GM12878 (cell line): ENCODE measurements around the gene FEV. TPM values are rescaled to one million over a fixed set of nuclear protein-coding genes. Genes with fewer than 3 reads are reported as not detected.

ENCODE experiments used
- ATAC-seq: fragments of 200-7000 bp; cut with Tn5 transposase; 3 replicates; pipeline ENCODE4 v1.9.1; 2020; ENCODE audit warnings: mild to moderate bottlenecking, moderate library complexity
- BruUV-seq: library from RNA; stranded (reverse); fragments of 400-500 nt; replicated peaks from 2 replicates; lab custom pipeline; 2021; lab: Mats Ljungman, UMichigan
- CTCF ChIA-PET: fragments of 300-600 bp; sonication (Branson Sonifier 250); formaldehyde crosslinking; extraction: SDS; loops from one replicate; lab custom pipeline; 2021; ENCODE audit warnings: inconsistent platforms; lab: Yijun Ruan, JAX
- POLR2A ChIA-PET: fragments of 350-600 bp; formaldehyde crosslinking; extraction: SDS; loops from one replicate; lab custom pipeline; 2021; ENCODE audit warnings: inconsistent platforms; lab: Charles Lee
- RAD21 ChIA-PET: fragments of 300-600 bp; sonication (Branson Sonifier 250); formaldehyde crosslinking; loops from one replicate; lab custom pipeline; 2023; ENCODE audit warnings: antibody characterized with exemption; ENCODE audit not compliant: unreplicated experiment; lab: Charles Lee
- SMC1A ChIA-PET: fragments of 300-600 bp; sonication (Branson Sonifier 250); formaldehyde crosslinking; loops from one replicate; lab custom pipeline; 2023; ENCODE audit not compliant: unreplicated experiment, uncharacterized antibody; lab: Charles Lee
- DNase-seq: peaks from one replicate; pipeline ENCODE4 v3.0.0-alpha.2; 2011; ENCODE audit warnings: low read depth, low spot score
- FAIRE-seq: peaks from 3 replicates; lab custom pipeline; 2011; peaks lifted over from hg19 to GRCh38; lab: Jason Lieb, UNC
- H2AFZ ChIP-seq: 2 replicates; pipeline ENCODE4 v1.6.0; 2011; ENCODE audit warnings: low read depth, low read length, control low read depth; ENCODE audit not compliant: control insufficient read depth
- H3K27ac ChIP-seq: 2 replicates; pipeline ENCODE4 v1.5.1; 2011; ENCODE audit warnings: control low read depth; ENCODE audit not compliant: control insufficient read depth, insufficient read depth
- H3K27me3 ChIP-seq, 2 experiments: replicated peaks in 1 of 2; 2 replicates each; pipeline versions ENCODE4 v1.6.0 to v1.6.1; 2011; ENCODE audit warnings: low read length in 1 of 2; ENCODE audit not compliant: control insufficient read depth in 2 of 2, insufficient read depth in 2 of 2
- H3K36me3 ChIP-seq, 2 experiments: 2 replicates each; pipeline ENCODE4 v1.5.1; 2011; ENCODE audit warnings: low read length in 1 of 2; ENCODE audit not compliant: control insufficient read depth in 2 of 2, insufficient read depth in 2 of 2
- H3K4me1 ChIP-seq: 2 replicates; pipeline ENCODE4 v1.6.1; 2011; ENCODE audit warnings: mild to moderate bottlenecking, low read length, moderate library complexity, mixed read lengths; ENCODE audit not compliant: control insufficient read depth, insufficient read depth
- H3K4me2 ChIP-seq: 2 replicates; pipeline ENCODE4 v1.6.0; 2011; ENCODE audit warnings: control low read depth; ENCODE audit not compliant: control insufficient read depth, insufficient read depth
- H3K4me3 ChIP-seq: fragments of 200-600 bp; sonication (generic); 2 replicates; pipeline ENCODE4 v1.5.1; 2016
- H3K79me2 ChIP-seq: 2 replicates; pipeline ENCODE4 v1.6.0; 2011; ENCODE audit warnings: low read length; ENCODE audit not compliant: control insufficient read depth, insufficient read depth
- H3K9ac ChIP-seq: 2 replicates; pipeline ENCODE4 v1.8.0; 2011; ENCODE audit warnings: low read length, control low read depth, mixed read lengths; ENCODE audit not compliant: control insufficient read depth, insufficient read depth
- H3K9me3 ChIP-seq: replicated peaks from 3 replicates; pipeline ENCODE4 v1.5.1; 2011; ENCODE audit warnings: mild to moderate bottlenecking, low read length; ENCODE audit not compliant: control insufficient read depth, insufficient read depth
- H4K20me1 ChIP-seq: 2 replicates; pipeline ENCODE4 v1.6.0; 2011; ENCODE audit not compliant: control insufficient read depth, insufficient read depth
- CREM ChIP-seq: IDR thresholded peaks from 2 replicates; pipeline ENCODE4 v1.6.1; 2014; ENCODE audit warnings: antibody characterized with exemption, low read depth
- E2F4 ChIP-seq: IDR thresholded peaks from 2 replicates; pipeline ENCODE4 v1.6.1; 2012; ENCODE audit warnings: low read depth, low read length, improper control_type of control experiment
- EGR1 ChIP-seq, 2 experiments: IDR thresholded peaks; 1 replicate in 1 of 2; 2 replicates in 1 of 2; pipeline ENCODE4 v1.6.1; 2011 to 2012; ENCODE audit warnings: low read depth in 2 of 2, low read length in 2 of 2, borderline replicate concordance in 1 of 2, mild to moderate bottlenecking in 1 of 2, moderate library complexity in 1 of 2
- GABPA ChIP-seq: IDR thresholded peaks from 2 replicates; pipeline ENCODE4 v1.6.1; 2014; ENCODE audit warnings: antibody characterized with exemption, low read depth, mild to moderate bottlenecking, inconsistent platforms
- NR2C1 ChIP-seq: fragments of 450-650 bp; IDR thresholded peaks from 2 replicates; pipeline ENCODE4 v1.6.1; 2017; ENCODE audit warnings: antibody characterized with exemption, mild to moderate bottlenecking, moderate library complexity
- PAX8 ChIP-seq: fragments of 450-650 bp; IDR thresholded peaks from 2 replicates; pipeline ENCODE4 v1.6.1; 2017; ENCODE audit warnings: mild to moderate bottlenecking, moderate library complexity
- PBX3 ChIP-seq: IDR thresholded peaks from 2 replicates; pipeline ENCODE4 v1.6.1; 2011; ENCODE audit warnings: mild to moderate bottlenecking, low read depth, low read length, moderate library complexity; ENCODE audit not compliant: insufficient replicate concordance
- SUZ12 ChIP-seq: fragments of 200-600 bp; sonication (generic); IDR thresholded peaks from one replicate; pipeline ENCODE4 v1.6.1; 2018; ENCODE audit warnings: antibody characterized with exemption, mild to moderate bottlenecking; ENCODE audit not compliant: unreplicated experiment
- WGBS: methylation state at CpG from one replicate; pipeline ENCODE4 v1.1.6; 2016; ENCODE audit warnings: low lambda C conversion rate; ENCODE audit not compliant: insufficient replicate concordance, insufficient coverage; ENCODE audit errors: missing lambda C conversion rate; 5-methylcytosine and 5-hydroxymethylcytosine counted together
- in situ Hi-C: fragments of 300-500 bp; cut with MboI; formaldehyde crosslinking; loops from 9 replicates; pipeline ENCODE4 v1.14.3; 2018; ENCODE audit warnings: mixed read lengths
- intact Hi-C: fragments of 100-400 bp; cut with micrococcal nuclease; formaldehyde crosslinking; loops from one replicate; pipeline ENCODE4 v1.14.2; 2022; ENCODE audit not compliant: unreplicated experiment
- polyA plus RNA-seq, 11 experiments: library from polyadenylated mRNA; depleted of rRNA in 4 of 11; unstranded in 6 of 11; stranded (reverse) in 5 of 11; fragments of >200 nt; fragmentation: Nextera tagmentation in 4 of 11; fragmentation: Illumina TruSeq in 1 of 11; extraction: Ambion mirVana in 4 of 11; extraction: Trizol in 1 of 11; gene quantifications; 1 replicate in 1 of 11; 2 replicates in 10 of 11; pipeline versions ENCODE4 v1.2.1 to v1.2.3, GENCODE V29; 2011 to 2016; ENCODE audit warnings: inconsistent platforms in 2 of 11, missing spikeins in 2 of 11, low read depth in 1 of 11
- total RNA-seq, 4 experiments: library from RNA; depleted of rRNA in 3 of 4; stranded (reverse); fragments of >200 nt in 3 of 4; fragmentation: Illumina TruSeq in 1 of 4; extraction: Trizol in 1 of 4; gene quantifications; 2 replicates each; pipeline versions ENCODE4 v1.2.1 to v1.2.3, GENCODE V29; 2013 to 2021

Gene FEV
- total and polyA plus RNA-seq, 10 of the 15 experiments (the other 5 are each of a cell fraction or from before 2014, with no cell fraction given): not detected

GRCh38 chr2:219001577-219002394 is 16.8 kb upstream of the FEV start:
- in situ Hi-C loops: no loop called here
- WGBS: 8% methylated on average over 52 of the region's 70 CpGs
- Histone ChIP-seq H3K4me1 (no peaks in the 10 kb centered on the region), H3K9ac (no peak overlapping the region), H3K27me3 (peaks cover 9 to 19% of the 10 kb centered on the region in 2 experiments), H3K27ac (no peak overlapping the region), H3K79me2 (no peaks in the 10 kb centered on the region), H2AFZ (no peak overlapping the region), H3K9me3 (no peaks in the 10 kb centered on the region), H3K36me3 (no peaks in the 10 kb centered on the region), H4K20me1 (no peaks in the 10 kb centered on the region), H3K4me2 (peak overlapping the region; percentile 33; the same call in 1 of the 2 replicates), H3K4me3 (no peak overlapping the region; the same call in 1 of the 2 replicates)
- ChIA-PET SMC1A (interaction anchor here (1.3 kb wide), 1 partner anchor 153 kb away, joined by 3 read pairs; no protein-coding TSS in a partner anchor), POLR2A (no interaction called here), RAD21 (interaction anchor here (0.6 to 1.0 kb wide), 4 partner anchors 28 to 126 kb away, joined by 3 read pairs; no protein-coding TSS in a partner anchor), CTCF (interaction anchor here (0.5 to 2.0 kb wide), 5 partner anchors 9 to 183 kb away, joined by 3 to 12 read pairs (median 4); no protein-coding TSS in a partner anchor)
- intact Hi-C loops: loop anchor here (2.0 kb wide), 1 partner anchor 149 kb away; no protein-coding TSS in a partner anchor
- TF ChIP-seq CREM: no peak
- TF ChIP-seq EGR1 (IDR thresholded peaks at IDR 0.05; ENCODE audit: borderline replicate concordance in 1 of 2, low read depth in 2 of 2, low read length in 2 of 2): 0 out of 3 replicates have a peak, but pooled peaks of 1 of the 2 experiments have one; percentile 18
- TF ChIP-seq SUZ12: peak; percentile 81
- no TSS peak for BruUV-seq
- peak; percentile 12 for ATAC-seq
- DNase-seq: no peak
- no peak for FAIRE-seq

- no peaks in the 10 kb centered on the region for H3K79me2 ChIP-seq
- no peaks in the 10 kb centered on the region for H3K9me3 ChIP-seq
- H3K27me3 ChIP-seq: peaks cover 9 to 19% of the 10 kb centered on the region in 2 experiments
- ChIA-PET RAD21 (interaction anchor here (0.6 to 1.0 kb wide), 2 partner anchors 117 to 125 kb away, joined by 3 read pairs; no protein-coding TSS in a partner anchor), POLR2A (no interaction called here)
- no peak for FAIRE-seq
- WGBS: 4% methylated on average over 17 of the region's 26 CpGs
- BruUV-seq: no TSS peak
- intact Hi-C loops (no loop called here), in situ Hi-C loops (no loop called here)
- no peak overlapping the region for H3K9ac ChIP-seq
- no peak overlapping the region for H3K4me3 ChIP-seq
- no peak overlapping the region for H3K27ac ChIP-seq
- no peak for DNase-seq
- no peak overlapping the region for H2AFZ ChIP-seq
- ATAC-seq: 0 out of 3 replicates have a peak, but pooled peaks have one; percentile 14
- no peak overlapping the region for H3K4me2 ChIP-seq
- TF ChIP-seq E2F4 (no peak), PAX8 (no peak), PBX3 (no peak), NR2C1 (no peak), GABPA (no peak)
- TF ChIP-seq, all 136 proteins: peak for 0
- CTCF ChIA-PET: interaction anchor here (1.1 kb wide), 2 partner anchors 10 to 124 kb away, joined by 3 to 4 read pairs; no protein-coding TSS in a partner anchor
- no peaks in the 10 kb centered on the region for H3K36me3 ChIP-seq
- H3K4me1 ChIP-seq: no peaks in the 10 kb centered on the region
- SMC1A ChIA-PET: no interaction called here
- H4K20me1 ChIP-seq: no peaks in the 10 kb centered on the region
Observed at GRCh38 chr2:219001100-219001576, 16.2 kb upstream of the FEV start.
